NCI-H460 (cell line): Measurements from ENCODE around the gene FOLR2. TPM values are rescaled to one million over a fixed set of nuclear protein-coding genes. Genes with fewer than 3 reads are reported as not detected.
"Not testable (repeated sequence)": the region's sequence is repeated elsewhere in the genome, so short reads cannot be mapped to it uniquely, and the experiment has no call there.

ENCODE experiments used
- DNase-seq: peaks from one replicate; pipeline ENCODE4 v3.0.0-alpha.2; 2016; ENCODE audit warnings: low read depth; ENCODE audit errors: extremely low read depth
- polyA plus RNA-seq: library from polyadenylated mRNA; depleted of rRNA; stranded (reverse); fragments of >200 nt; gene quantifications from 2 replicates; pipeline ENCODE4 v1.2.3, GENCODE V29; 2014; cell fraction: nucleus; rRNA removed
- total RNA-seq: library from RNA; depleted of rRNA; stranded (reverse); fragments of >200 nt; shearing (Covaris generic); gene quantifications from 2 replicates; pipeline ENCODE4 v1.2.3, GENCODE V29; 2014; rRNA removed

Gene FOLR2
- total RNA-seq, result not detected in 2 replicates
- polyA plus RNA-seq, result not detected in 2 replicates

- DNase-seq, result no peak
Observed at GRCh38 chr11:72216638-72217037, at the start of gene FOLR2. FOLR2 (plus strand) TSS chr11:72216794; CDS start chr11:72218585, 1,791 bp downstream.

DNA sequence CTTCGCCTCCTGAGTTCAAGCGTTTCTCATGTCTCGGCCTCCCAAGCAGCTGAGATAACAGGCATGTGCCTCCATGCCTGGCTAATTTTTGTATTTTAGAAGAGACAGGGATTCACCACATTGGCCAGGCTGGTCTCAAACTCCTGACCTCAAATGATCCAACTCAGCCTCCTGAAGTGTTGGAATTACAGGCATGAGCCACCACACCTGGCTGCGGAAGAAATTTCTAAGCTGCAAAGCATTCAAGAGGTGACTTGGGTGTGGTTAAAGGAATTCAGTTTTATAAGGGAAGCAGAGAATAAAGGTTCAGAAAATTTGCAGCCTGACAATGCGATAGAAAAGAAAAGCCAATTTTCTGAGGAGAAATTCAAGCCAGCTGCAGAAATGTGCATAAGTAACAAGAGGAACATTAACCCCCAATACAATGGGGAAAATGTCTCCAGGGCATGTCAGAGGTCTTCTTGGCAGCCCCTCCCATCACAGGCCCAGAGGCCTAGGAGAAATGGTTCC lies 47.5 kb upstream of the FOLR2 start:
- DNase-seq, result not testable (repeated sequence)

DNA sequence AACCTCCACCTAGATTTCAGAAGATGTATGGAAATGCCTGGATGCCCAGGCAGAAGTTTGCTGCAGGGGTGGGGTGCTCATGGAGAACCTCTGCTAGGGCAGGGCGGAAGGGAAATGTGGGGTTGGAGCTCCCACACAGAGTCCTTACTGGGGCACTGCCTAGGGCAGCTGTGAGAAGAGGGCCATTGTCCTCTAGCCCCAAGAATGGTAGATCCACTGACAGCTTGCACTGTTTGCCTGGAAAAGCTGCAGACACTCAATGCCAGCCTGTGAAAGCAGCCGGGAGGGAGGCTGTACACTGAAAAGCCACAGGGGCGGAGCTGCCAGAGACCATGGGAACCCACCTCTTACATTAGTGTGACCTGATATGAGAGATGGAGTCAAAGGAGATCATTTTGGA lies 46.8 kb upstream of the FOLR2 start:
- not testable (repeated sequence) for DNase-seq

DNA sequence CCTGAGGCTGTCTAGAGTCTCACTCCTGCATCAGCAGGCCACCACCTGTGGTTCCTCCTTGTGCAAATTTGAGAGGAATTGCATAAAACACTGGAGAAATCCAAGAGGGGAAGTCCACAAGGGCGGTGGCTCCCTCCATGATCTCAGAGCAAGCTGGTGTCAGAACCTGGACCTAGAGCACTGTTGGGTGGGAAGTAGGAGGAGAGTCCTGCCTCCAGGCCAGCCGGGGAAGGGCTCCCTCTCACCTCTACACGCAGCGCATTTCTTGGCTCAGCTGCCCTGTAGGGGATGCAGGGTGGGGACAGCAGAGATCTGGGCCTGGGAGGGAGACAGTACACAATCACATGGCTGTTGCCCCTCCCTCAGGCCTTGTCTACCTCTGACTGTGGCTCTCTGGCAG lies 44.6 kb upstream of the FOLR2 start:
- not testable (repeated sequence) for DNase-seq

GRCh38 chr11:72173291-72173690 lies 43.3 kb upstream of the FOLR2 start:
- DNase-seq, result no peak

- DNase-seq, result no peak
Observed at GRCh38 chr11:72174302-72175070, 42.1 kb upstream of the FOLR2 start.

- no peak for DNase-seq
Observed at GRCh38 chr11:72177656-72178055, 38.9 kb upstream of the FOLR2 start.

DNA sequence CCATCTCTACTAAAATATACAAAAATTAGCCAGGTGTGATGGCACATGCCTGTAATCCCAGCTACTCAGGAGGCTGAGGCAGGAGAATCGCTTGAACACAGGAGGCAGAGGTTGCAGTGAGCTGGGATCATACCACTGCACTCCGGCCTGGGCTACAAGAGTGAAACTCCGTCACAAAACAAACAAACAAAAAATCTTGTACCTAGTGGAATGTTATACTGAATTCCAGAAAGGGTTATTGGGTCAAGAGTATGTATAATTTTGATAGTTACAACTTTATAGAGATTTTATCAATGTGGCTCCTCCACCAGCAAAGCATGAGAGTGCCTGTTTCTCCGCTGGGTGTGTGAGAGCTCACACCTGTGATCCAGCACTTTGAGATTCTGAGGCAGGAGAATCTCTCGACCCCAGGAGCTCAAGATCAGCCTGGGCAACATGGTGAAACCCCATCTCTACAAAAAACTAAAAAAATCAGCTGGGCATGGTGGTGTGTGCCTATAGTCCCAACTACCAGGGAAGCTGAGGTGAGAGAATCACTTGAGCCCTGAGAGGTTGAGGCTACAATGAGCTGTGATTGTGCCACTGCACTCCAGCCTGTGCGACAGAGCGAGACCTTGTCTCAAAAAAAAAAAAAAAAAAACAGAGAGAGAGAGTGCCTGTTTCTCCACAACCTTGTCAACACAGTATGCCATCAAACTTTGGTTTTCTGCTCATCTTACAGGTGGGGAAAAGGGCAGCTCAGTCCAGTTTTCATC lies 37.4 kb upstream of the FOLR2 start:
- DNase-seq, result no peak

GRCh38 chr11:72179804-72180396 lies 36.7 kb upstream of the FOLR2 start:
- no peak for DNase-seq

- not testable (repeated sequence) for DNase-seq
Observed at GRCh38 chr11:72180892-72181552, 35.6 kb upstream of the FOLR2 start.

DNA sequence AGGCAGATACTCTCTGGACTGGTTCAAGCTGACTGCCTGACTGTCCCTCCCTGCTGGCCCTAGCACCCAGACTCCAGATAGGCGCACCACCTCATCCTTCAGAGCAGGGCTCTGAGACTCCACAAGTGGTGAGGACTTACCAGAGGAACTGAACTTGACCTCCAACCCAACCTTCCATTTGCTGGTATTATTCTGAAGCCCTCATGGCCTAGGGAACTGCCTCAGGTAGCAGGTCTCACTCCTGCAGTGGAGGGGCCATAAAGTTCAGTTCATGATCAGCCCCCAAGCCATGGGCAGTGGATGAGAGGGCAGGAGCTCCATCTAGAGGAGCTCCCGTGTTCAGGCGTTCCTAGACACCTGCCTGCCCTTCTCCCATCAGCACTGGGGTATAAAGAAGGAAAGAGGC lies 35.0 kb upstream of the FOLR2 start:
- not testable (repeated sequence) for DNase-seq

DNA sequence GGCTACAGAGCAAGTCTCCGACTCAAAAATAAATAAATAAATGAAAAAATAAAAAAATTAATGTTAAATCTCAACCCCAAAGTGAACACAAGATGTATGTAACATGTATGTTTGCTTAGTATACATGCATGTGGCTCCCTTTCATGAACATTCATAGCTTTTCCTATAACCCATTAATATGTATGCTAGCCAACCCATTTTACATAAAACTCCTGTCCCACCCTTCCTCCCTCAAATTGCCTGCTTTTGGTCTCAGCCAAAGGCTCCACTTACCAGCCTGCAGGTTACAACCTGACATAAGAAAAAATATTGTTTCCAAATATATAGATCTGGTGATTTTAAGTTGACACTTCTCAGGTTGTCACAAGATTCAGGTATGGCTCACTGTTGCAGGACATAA lies 28.3 kb upstream of the FOLR2 start:
- DNase-seq, result no peak

DNA sequence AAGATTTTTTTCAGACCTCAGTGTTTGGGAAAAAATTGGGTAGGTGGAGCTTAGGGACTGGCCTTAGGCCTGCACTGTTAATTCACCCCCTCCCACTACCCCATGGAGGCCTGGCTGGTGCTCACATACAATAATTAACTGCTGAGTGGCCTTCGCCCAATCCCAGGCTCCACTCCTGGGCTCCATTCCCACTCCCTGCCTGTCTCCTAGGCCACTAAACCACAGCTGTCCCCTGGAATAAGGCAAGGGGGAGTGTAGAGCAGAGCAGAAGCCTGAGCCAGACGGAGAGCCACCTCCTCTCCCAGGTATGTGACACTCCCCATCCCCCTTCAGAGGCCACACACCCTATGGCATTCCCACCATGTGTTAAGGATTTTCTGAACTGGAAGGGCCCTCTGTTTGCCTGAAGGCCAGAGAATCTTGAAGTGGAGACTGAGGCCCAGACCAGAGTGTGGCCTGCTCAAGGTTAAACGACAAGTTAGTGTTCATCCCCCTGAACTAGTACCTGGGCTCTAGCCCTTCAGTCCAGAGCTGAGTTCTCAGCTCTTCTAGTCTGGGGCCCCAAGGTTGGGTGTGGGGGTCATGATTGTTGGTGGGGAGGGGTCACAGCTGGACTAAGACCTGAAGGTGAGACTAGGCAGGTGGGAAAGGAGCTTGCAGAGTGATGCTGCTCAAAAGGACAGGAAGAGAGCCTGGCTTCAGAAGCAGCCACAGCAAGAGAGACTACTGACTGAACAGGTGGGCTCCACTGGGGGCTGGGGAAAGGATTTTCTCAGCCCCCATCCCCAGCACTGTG lies 26.9 kb upstream of the FOLR2 start:
- no peak for DNase-seq

GRCh38 chr11:72190631-72191071 lies 25.9 kb upstream of the FOLR2 start:
- DNase-seq, result no peak

- DNase-seq, result no peak
Observed at GRCh38 chr11:72191961-72192381, 24.6 kb upstream of the FOLR2 start, which contains the start of gene FOLR1. FOLR1 (plus strand) TSS chr11:72192140; CDS start chr11:72192174, 34 bp downstream.

GRCh38 chr11:72195518-72196270 lies 20.9 kb upstream of the FOLR2 start:
- DNase-seq, result no peak

- DNase-seq, result not testable (repeated sequence)
Observed at GRCh38 chr11:72201445-72201844, 15.1 kb upstream of the FOLR2 start.

DNA sequence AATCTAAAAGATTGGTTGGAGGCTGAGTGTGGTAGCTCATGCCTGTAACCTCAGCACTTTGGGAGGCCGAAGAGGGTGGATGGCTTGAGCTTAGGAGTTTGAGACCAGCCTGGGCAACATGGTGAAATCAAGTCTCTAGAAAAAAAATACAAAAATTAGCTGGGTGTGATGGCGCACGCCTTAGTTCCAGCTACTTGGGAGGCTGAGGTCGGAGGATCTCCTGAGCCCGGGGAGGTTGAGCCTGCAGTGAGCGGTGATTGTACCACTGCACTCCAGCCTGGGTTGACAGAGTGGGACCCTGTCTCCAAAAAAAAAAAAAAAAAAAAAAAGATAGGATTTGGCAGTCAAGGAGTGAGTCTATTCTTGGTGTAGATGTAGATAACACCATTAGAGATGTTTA lies 14.0 kb upstream of the FOLR2 start:
- DNase-seq, result no peak

- no peak for DNase-seq
Observed at GRCh38 chr11:72203163-72203562, 13.4 kb upstream of the FOLR2 start.
